ENCODE data around the gene RASA1. TPM values are rescaled to one million over a fixed set of nuclear protein-coding genes. Genes with fewer than 3 reads are reported as not detected.

Gene RASA1
- total RNA-seq = 37.8 TPM
- polyA plus RNA-seq = 1 to 10 TPM; 6.8 to 8.7 (median 8.3) TPM

- Histone ChIP-seq H3K27ac (ENCODE audit: insufficient read depth, low read length, poor library complexity, severe bottlenecking) (peak within 1 kb of the TSS; percentile 80), H3K9me3 (ENCODE audit: control insufficient read depth in 2 of 2, low read length in 2 of 2) (no peaks in the 10 kb centered on the region), H3K27me3 (ENCODE audit: control insufficient read depth, insufficient read depth, low read length) (no peaks in the 10 kb centered on the region), H3K4me3 (ENCODE audit: low read depth, low read length) (peak within 1 kb of the TSS; percentile 98), H3K36me3 (ENCODE audit: control insufficient read depth, insufficient read depth, low read length) (no peaks in the 10 kb centered on the region), H3K4me1 (ENCODE audit: control insufficient read depth, insufficient read depth, low read length, poor library complexity, severe bottlenecking) (peaks cover 44% of the 10 kb centered on the region)
- H3K4me1 Mint-ChIP-seq = peaks cover 16 to 41% (median 29%) of the 10 kb centered on the region in 4 donors
- H3K4me3 Mint-ChIP-seq = peak within 1 kb of the TSS; percentile 97 to 100 (median 99)
- peaks cover 0 to 3% (median 0%) of the 10 kb centered on the region in 7 donors for H3K9me3 Mint-ChIP-seq
- no peaks in the 10 kb centered on the region for H3K27me3 Mint-ChIP-seq
- ATAC-seq (ENCODE audit: low read depth in 2 of 2) (peak; percentile 58 to 62), DNase-seq (peak in 2 of 3 donors; percentile 82 to 87)
- H3K27ac Mint-ChIP-seq = peak within 1 kb of the TSS; percentile 89 to 98 (median 92)
- H3K36me3 Mint-ChIP-seq = peaks cover 6% of the 10 kb centered on the region
Measured at GRCh38 chr5:87267574-87268125, at the start of gene RASA1. Gene RASA1, plus strand, starts transcription at chr5:87267883. Its CDS starts 569 bp downstream, at chr5:87268452.

DNA sequence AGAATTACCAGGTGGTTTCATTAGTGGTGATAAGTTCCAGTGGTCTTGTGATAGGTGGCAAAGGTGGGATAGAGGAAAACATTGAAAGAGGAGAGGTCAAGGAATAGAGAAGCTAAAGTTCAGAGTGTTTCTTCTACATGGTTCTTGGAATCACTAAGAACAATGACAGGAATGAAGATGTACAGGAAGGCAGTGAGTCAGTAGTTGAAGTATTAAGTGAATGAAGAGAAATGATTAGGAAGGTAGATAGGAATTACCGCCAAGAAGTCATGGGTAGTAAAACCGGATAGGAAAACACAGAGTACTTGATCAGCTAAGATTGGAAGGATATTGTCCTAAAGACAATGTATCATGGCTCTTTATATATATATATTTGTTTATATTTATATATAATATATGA is 37.9 kb upstream of the RASA1 start:
- peaks cover 0 to 9% (median 0%) of the 10 kb centered on the region in 4 donors for H3K4me1 Mint-ChIP-seq
- Histone ChIP-seq H3K4me1 (ENCODE audit: control insufficient read depth, insufficient read depth, low read length, poor library complexity, severe bottlenecking) (peaks cover 5% of the 10 kb centered on the region), H3K9me3 (ENCODE audit: control insufficient read depth in 2 of 2, low read length in 2 of 2) (no peaks in the 10 kb centered on the region), H3K27me3 (ENCODE audit: control insufficient read depth, insufficient read depth, low read length) (no peaks in the 10 kb centered on the region), H3K4me3 (ENCODE audit: low read depth, low read length) (no peak overlapping the region), H3K27ac (ENCODE audit: insufficient read depth, low read length, poor library complexity, severe bottlenecking) (no peak overlapping the region), H3K36me3 (ENCODE audit: control insufficient read depth, insufficient read depth, low read length) (no peaks in the 10 kb centered on the region)
- no peaks in the 10 kb centered on the region for H3K36me3 Mint-ChIP-seq
- H3K4me3 Mint-ChIP-seq = no peak overlapping the region
- no peaks in the 10 kb centered on the region for H3K9me3 Mint-ChIP-seq
- ATAC-seq (ENCODE audit: low read depth in 2 of 2) = no peak
- H3K27me3 Mint-ChIP-seq = peaks cover under 1% of the 10 kb centered on the region
- no peak overlapping the region for H3K27ac Mint-ChIP-seq
- no peak for DNase-seq

DNA sequence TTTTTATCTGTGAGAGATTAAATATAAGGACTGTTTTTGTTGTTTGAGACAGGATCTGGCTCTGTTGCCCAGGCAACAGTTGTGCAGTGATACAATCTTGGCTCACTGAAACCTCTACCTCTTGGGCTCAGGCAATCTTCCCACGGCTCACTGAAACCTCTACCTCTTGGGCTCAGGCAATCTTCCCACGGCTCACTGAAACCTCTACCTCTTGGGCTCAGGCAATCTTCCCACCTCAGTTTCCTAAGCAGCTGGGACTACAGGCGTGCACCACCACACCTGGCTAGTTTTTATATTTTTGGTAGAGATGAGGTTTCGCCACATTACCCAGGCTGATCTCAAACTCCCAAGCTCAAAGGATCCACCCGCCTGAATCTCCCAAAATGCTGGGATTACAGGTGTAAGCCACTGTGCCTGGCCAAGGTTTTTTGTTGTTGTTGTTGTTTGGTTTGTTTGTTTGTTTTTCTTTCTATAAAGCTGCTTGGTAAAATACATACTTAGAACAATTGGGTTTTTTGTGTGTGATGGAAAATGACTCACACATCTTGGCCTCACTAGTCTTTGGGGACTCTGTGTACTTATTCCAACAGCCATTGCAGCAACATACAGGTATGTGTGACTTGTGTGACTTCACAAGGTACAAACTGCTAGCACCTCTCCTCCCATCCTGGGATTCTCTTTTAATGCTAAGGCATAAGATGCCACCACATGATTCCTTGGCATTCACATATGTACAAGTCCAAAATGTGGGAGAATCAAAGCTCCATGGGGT is 36.5 kb upstream of the RASA1 start:
- peaks cover 0 to 9% (median 0%) of the 10 kb centered on the region in 4 donors for H3K4me1 Mint-ChIP-seq
- no peak overlapping the region for H3K4me3 Mint-ChIP-seq
- no peak overlapping the region for H3K27ac Mint-ChIP-seq
- Histone ChIP-seq H3K27ac (ENCODE audit: insufficient read depth, low read length, poor library complexity, severe bottlenecking) (no peak overlapping the region), H3K4me3 (ENCODE audit: low read depth, low read length) (no peak overlapping the region), H3K36me3 (ENCODE audit: control insufficient read depth, insufficient read depth, low read length) (no peaks in the 10 kb centered on the region), H3K27me3 (ENCODE audit: control insufficient read depth, insufficient read depth, low read length) (no peaks in the 10 kb centered on the region), H3K4me1 (ENCODE audit: control insufficient read depth, insufficient read depth, low read length, poor library complexity, severe bottlenecking) (peaks cover 5% of the 10 kb centered on the region), H3K9me3 (ENCODE audit: control insufficient read depth in 2 of 2, low read length in 2 of 2) (no peaks in the 10 kb centered on the region)
- no peak for ATAC-seq (ENCODE audit: low read depth in 2 of 2)
- H3K9me3 Mint-ChIP-seq = no peaks in the 10 kb centered on the region
- DNase-seq = no peak
- H3K36me3 Mint-ChIP-seq = no peaks in the 10 kb centered on the region
- no peaks in the 10 kb centered on the region for H3K27me3 Mint-ChIP-seq

- peaks cover 5% of the 10 kb centered on the region for H3K4me1 ChIP-seq (ENCODE audit: control insufficient read depth, insufficient read depth, low read length, poor library complexity, severe bottlenecking)
- ATAC-seq (ENCODE audit: low read depth in 2 of 2) (no peak), DNase-seq (no peak)
- H3K4me3 ChIP-seq (ENCODE audit: low read depth, low read length) = no peak overlapping the region
- H3K27ac ChIP-seq (ENCODE audit: insufficient read depth, low read length, poor library complexity, severe bottlenecking) = no peak overlapping the region
- Mint-ChIP-seq H3K9me3 (no peaks in the 10 kb centered on the region), H3K36me3 (no peaks in the 10 kb centered on the region), H3K4me3 (no peak overlapping the region), H3K27ac (no peak overlapping the region), H3K27me3 (no peaks in the 10 kb centered on the region), H3K4me1 (peaks cover 0 to 6% (median 0%) of the 10 kb centered on the region in 4 donors)
- no peaks in the 10 kb centered on the region for H3K27me3 ChIP-seq (ENCODE audit: control insufficient read depth, insufficient read depth, low read length)
- H3K9me3 ChIP-seq (ENCODE audit: control insufficient read depth in 2 of 2, low read length in 2 of 2) = no peaks in the 10 kb centered on the region
- no peaks in the 10 kb centered on the region for H3K36me3 ChIP-seq (ENCODE audit: control insufficient read depth, insufficient read depth, low read length)
Measured at GRCh38 chr5:87233143-87233542, 34.5 kb upstream of the RASA1 start.

- DNase-seq (no peak), ATAC-seq (ENCODE audit: low read depth in 2 of 2) (no peak)
- no peaks in the 10 kb centered on the region for H3K36me3 Mint-ChIP-seq
- H3K4me3 ChIP-seq (ENCODE audit: low read depth, low read length) = no peak overlapping the region
- peaks cover 0 to 5% (median 0%) of the 10 kb centered on the region in 4 donors for H3K4me1 Mint-ChIP-seq
- H3K4me1 ChIP-seq (ENCODE audit: control insufficient read depth, insufficient read depth, low read length, poor library complexity, severe bottlenecking) = no peaks in the 10 kb centered on the region
- no peaks in the 10 kb centered on the region for H3K27me3 ChIP-seq (ENCODE audit: control insufficient read depth, insufficient read depth, low read length)
- no peak overlapping the region for H3K27ac Mint-ChIP-seq
- H3K27me3 Mint-ChIP-seq = no peaks in the 10 kb centered on the region
- no peaks in the 10 kb centered on the region for H3K36me3 ChIP-seq (ENCODE audit: control insufficient read depth, insufficient read depth, low read length)
- no peaks in the 10 kb centered on the region for H3K9me3 Mint-ChIP-seq
- no peak overlapping the region for H3K4me3 Mint-ChIP-seq
- H3K9me3 ChIP-seq (ENCODE audit: control insufficient read depth in 2 of 2, low read length in 2 of 2) = no peaks in the 10 kb centered on the region
- H3K27ac ChIP-seq (ENCODE audit: insufficient read depth, low read length, poor library complexity, severe bottlenecking) = no peak overlapping the region
Measured at GRCh38 chr5:87241555-87241954, 26.1 kb upstream of the RASA1 start.

DNA sequence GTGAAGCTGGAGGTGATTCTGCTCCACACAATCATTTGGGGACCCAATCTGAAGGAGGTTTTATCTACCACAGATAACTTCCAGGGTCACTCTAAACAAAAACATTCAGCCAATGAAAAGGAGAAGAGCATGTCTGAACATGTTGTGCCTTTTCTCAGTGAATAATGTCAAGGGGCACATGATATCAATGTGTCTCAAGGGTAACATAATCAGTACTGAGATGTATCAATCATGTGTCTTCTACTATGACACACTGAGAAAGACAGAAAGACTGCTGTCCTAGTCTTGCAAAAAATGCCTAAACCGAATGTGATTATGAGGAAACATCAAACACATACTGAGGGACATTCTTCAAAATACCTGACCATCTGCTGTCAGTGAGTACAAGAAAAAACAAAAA is 25.4 kb upstream of the RASA1 start:
- no peaks in the 10 kb centered on the region for H3K4me1 ChIP-seq (ENCODE audit: control insufficient read depth, insufficient read depth, low read length, poor library complexity, severe bottlenecking)
- H3K4me3 ChIP-seq (ENCODE audit: low read depth, low read length) = no peak overlapping the region
- no peaks in the 10 kb centered on the region for H3K36me3 Mint-ChIP-seq
- no peaks in the 10 kb centered on the region for H3K9me3 Mint-ChIP-seq
- H3K27me3 Mint-ChIP-seq = no peaks in the 10 kb centered on the region
- ATAC-seq (ENCODE audit: low read depth in 2 of 2) (no peak), DNase-seq (no peak)
- no peaks in the 10 kb centered on the region for H3K36me3 ChIP-seq (ENCODE audit: control insufficient read depth, insufficient read depth, low read length)
- no peaks in the 10 kb centered on the region for H3K9me3 ChIP-seq (ENCODE audit: control insufficient read depth in 2 of 2, low read length in 2 of 2)
- no peak overlapping the region for H3K27ac ChIP-seq (ENCODE audit: insufficient read depth, low read length, poor library complexity, severe bottlenecking)
- H3K27me3 ChIP-seq (ENCODE audit: control insufficient read depth, insufficient read depth, low read length) = no peaks in the 10 kb centered on the region
- no peak overlapping the region for H3K27ac Mint-ChIP-seq
- no peak overlapping the region for H3K4me3 Mint-ChIP-seq
- H3K4me1 Mint-ChIP-seq = peaks cover 0 to 5% (median 0%) of the 10 kb centered on the region in 4 donors

DNA sequence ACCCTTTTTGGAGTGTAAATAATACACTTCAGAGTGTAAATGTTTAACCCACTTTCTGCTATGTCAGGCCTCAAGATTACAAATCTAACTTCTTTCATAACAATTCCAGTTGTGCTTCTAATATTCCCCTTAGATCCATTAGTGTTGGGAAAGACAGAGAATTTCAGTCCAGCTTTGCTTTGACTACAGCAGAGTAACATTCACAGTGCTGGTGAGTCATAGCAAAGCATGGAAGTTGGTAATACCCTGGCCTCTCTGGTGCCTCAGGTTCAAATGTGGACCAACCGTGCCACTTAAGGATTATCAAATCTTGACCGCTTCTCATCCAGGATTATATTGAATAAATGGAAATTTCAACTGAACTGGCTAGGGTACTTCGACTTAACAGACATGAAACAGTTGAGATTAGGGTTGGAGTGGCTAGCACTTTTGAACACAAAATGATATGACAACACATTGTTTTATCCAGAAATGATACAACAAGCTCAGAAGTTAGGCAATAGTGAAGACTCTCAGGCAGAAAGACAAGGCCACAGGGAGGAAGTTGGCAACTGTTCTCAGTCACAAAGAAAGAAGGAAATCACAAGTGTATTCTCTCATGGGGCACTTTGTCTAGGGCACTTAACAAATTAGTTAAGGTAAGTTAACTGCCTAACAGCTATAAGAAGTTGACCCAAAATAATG is 24.4 kb upstream of the RASA1 start:
- no peak for ATAC-seq (ENCODE audit: low read depth in 2 of 2)
- H3K4me1 Mint-ChIP-seq = peaks cover 0 to 5% (median 0%) of the 10 kb centered on the region in 4 donors
- no peak overlapping the region for H3K4me3 Mint-ChIP-seq
- H3K27ac Mint-ChIP-seq = no peak overlapping the region
- H3K36me3 Mint-ChIP-seq = no peaks in the 10 kb centered on the region
- H3K9me3 Mint-ChIP-seq = no peaks in the 10 kb centered on the region
- no peak for DNase-seq
- H3K36me3 ChIP-seq (ENCODE audit: control insufficient read depth, insufficient read depth, low read length) = no peaks in the 10 kb centered on the region
- H3K27me3 ChIP-seq (ENCODE audit: control insufficient read depth, insufficient read depth, low read length) = no peaks in the 10 kb centered on the region
- no peaks in the 10 kb centered on the region for H3K9me3 ChIP-seq (ENCODE audit: control insufficient read depth in 2 of 2, low read length in 2 of 2)
- H3K27me3 Mint-ChIP-seq = no peaks in the 10 kb centered on the region
- H3K27ac ChIP-seq (ENCODE audit: insufficient read depth, low read length, poor library complexity, severe bottlenecking) = no peak overlapping the region
- H3K4me3 ChIP-seq (ENCODE audit: low read depth, low read length) = no peak overlapping the region
- no peaks in the 10 kb centered on the region for H3K4me1 ChIP-seq (ENCODE audit: control insufficient read depth, insufficient read depth, low read length, poor library complexity, severe bottlenecking)

Data from CD4-positive, CD25-positive, alpha-beta regulatory T cell (primary cell).